GM21360 (cell line): Measurements from ENCODE around the gene OR51V1.

Experiments
- ATAC-seq: cut with Tn5 transposase; IDR thresholded peaks from one replicate; pipeline ENCODE4 v1.9.1; 2021; ENCODE audit warnings: mild to moderate bottlenecking, moderate library complexity; ENCODE audit not compliant: unreplicated experiment

The OR51V1 gene

DNA sequence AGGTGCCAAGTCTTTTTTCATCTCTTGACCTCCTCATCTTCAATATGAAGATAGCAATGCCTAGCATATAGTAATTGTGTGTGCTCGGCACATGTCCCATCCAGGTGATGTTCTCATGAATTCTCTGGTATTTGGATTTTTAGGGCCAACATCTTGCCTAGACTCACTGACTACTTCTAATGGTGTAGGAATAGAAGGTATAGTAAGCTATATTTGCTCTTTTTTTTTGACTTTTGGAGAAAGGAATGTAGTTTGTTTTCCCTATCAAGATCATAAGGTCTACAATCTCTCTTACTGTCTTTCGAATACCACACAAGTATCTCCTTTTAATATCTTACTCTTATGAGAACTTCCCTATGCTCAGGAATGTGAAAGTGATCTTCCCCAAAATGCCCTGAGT is 30.6 kb upstream of the OR51V1 start:
- ATAC-seq: no peak

DNA sequence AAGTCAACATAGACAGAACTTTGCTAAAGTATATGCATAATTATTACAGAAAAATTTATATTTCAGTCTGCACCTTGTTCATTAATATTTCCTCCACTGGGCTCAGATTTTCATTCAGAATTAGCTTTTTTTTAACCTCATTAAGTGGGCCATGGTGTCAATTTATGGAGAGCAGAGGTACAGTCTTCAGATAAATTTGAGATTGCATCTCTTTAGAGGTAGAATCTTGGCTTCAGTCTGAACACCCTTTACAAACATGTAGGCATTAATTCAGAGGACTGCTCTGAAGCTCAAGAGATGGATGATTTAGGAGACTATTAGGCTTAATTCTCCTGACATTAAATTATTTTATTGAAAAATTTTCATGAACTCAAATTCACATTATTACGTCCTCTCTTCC is 29.8 kb upstream of the OR51V1 start:
- ATAC-seq: no peak

DNA sequence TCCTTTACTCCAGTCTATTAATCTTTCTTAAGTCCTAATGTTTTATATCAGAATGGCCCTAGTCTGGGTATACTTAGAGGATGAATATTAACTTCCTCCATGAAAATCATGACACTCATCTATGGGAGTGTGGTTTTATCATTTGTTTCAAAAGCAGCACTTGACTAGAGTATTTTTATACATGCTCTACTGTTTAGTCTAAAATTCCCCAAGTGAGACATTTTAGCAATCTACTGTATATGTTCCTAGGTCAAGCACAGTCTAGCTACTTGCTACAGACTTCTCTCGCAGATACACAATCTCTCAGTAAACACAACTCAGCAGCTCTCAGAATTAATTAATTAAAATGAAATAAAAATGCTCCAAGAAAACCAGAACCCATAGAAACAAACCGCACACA is 29.3 kb upstream of the OR51V1 start:
- no peak for ATAC-seq

GRCh38 chr11:5229356-5229755 is 28.9 kb upstream of the OR51V1 start:
- no peak for ATAC-seq

DNA sequence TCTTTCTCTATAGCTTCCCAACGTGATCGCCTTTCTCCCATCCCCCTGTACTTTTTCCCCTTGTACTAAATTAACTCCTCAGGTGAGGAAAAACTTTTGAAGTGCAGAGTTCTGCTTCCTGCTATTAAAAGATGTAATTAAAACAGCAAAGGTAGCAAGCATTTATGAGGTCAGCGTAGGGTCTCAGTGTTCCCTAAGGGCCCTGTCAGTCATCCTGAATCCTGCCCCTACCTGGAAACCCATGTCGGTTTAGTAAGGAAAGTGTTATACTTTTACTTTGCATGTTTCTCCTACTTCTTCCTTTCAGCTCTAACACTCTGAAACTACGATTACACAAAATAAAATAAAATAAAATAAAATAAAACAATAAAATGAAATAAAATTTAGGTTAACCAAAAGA is 27.6 kb upstream of the OR51V1 start:
- no peak for ATAC-seq

GRCh38 chr11:5227681-5228080 is 27.2 kb upstream of the OR51V1 start:
- ATAC-seq: no peak

- ATAC-seq: no peak
These were observed 26.3 kb upstream of the OR51V1 start, which contains the start of gene HBB for GRCh38 chr11:5226732-5227310. TSS of gene HBB (minus strand) at chr11:5227071. CDS start at chr11:5227021, 50 bp downstream.

DNA sequence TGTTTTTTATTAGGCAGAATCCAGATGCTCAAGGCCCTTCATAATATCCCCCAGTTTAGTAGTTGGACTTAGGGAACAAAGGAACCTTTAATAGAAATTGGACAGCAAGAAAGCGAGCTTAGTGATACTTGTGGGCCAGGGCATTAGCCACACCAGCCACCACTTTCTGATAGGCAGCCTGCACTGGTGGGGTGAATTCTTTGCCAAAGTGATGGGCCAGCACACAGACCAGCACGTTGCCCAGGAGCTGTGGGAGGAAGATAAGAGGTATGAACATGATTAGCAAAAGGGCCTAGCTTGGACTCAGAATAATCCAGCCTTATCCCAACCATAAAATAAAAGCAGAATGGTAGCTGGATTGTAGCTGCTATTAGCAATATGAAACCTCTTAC is 25.0 kb upstream of the OR51V1 start:
- no peak for ATAC-seq

- no peak for ATAC-seq
These were observed 24.3 kb upstream of the OR51V1 start for GRCh38 chr11:5224538-5225479.

GRCh38 chr11:5223686-5224085 is 23.2 kb upstream of the OR51V1 start:
- no peak for ATAC-seq

DNA sequence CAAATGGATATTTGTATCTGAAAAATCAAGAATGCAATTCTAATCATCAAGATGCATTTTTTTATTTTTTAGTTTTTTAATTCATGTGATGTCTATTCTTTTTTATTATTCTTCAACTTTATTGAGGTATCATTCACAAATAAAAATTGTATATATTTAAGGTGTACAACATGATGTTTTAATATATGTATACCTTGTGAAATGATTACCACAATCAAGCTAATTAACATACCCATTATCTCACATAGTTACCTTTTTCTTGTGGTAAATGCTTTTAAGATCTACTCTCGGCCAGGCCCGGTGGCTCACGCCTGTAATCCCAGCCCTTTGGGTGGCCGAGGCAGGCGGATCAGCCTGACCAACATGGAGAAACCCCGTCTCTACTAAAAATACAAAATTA is 22.7 kb upstream of the OR51V1 start:
- ATAC-seq: no peak

- no peak for ATAC-seq
These were observed 9.9 kb upstream of the OR51V1 start for GRCh38 chr11:5210376-5210885.

GRCh38 chr11:5204787-5205186 is 4.3 kb upstream of the OR51V1 start:
- peak; percentile 57 for ATAC-seq

- no peak for ATAC-seq
These were observed 2.9 kb upstream of the OR51V1 start for GRCh38 chr11:5203366-5203765.

- ATAC-seq: no peak
These were observed 2.2 kb downstream of the OR51V1 start for GRCh38 chr11:5198285-5198684.

DNA sequence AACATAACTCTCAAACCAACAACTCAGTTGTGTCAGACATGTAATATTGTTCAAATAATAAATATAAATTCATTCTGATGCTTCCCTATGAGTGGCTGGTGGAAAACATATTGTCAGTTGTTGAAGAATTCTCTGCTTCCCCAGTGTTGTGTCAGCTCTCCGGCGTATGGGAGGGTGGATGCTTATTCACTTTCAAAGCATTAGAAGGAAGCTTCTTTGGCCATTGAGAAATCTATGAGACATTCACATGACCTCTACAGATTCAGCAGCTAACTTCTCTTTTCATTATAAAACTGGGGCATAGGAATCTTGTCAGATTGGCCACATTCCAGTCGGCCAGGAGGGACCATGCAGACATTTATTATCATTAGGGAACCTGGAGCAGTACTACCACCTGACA is 2.9 kb downstream of the OR51V1 start:
- no peak for ATAC-seq

DNA sequence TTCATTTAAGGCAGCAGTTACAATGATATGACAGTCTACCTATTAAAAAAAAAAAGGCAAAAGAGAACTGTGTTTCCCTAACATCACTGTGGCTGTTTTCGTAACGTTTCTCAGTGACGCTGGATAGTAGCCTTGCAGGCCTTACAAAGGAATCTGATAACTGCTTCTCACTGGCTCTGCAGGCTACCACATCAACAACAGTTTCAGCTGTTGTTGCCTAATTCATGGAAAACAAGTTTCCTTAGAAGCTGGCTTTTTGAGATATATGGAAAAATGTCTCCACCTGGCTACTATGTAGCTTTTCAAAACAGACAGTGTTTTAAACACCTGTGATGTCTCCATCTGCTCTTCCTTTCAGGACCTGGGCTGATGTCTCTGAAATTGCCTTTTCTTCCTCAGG is 3.8 kb downstream of the OR51V1 start:
- no peak for ATAC-seq

DNA sequence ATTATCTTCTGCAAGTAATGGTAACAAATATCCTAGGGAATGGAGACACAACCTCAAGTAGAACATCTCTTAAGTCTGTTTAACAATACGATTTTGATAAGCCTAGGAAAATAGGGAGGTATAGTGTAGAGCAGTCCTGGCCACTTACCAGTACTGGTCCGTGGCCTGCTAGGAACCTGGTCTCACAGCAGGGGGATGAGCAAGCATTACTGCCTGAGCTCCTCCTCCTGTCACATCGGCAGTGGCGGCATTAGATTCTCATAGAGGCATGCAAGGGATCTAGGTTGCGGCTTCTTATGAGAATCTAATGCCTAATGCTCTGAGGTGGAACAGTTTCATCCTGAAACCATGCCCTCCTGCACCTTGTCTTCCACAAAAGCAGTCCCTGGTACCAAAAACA is 4.4 kb downstream of the OR51V1 start:
- ATAC-seq: no peak

- no peak for ATAC-seq
These were observed 7.7 kb downstream of the OR51V1 start for GRCh38 chr11:5192738-5193137.

DNA sequence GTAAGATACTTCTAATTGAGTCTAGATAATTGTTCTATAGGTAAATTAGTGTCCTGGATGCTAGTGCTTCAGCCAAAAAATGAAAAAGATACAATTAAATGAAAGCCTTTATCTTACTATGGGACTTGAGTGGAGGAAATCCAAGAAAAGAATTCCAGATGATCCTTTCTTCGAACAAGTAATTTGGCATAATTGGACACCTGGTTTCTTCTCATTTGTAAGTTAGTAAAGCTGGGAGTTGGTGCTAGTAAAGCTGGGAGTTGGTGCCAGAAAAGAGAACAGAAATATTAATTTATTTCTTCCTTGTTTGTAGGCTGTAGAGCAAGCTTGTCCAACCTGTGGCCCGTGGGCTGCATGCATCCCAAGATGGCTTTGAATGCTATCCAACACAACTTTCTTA is 12.3 kb downstream of the OR51V1 start:
- ATAC-seq: no peak

GRCh38 chr11:5178046-5178837 is 22.2 kb downstream of the OR51V1 start:
- ATAC-seq: no peak
